Skin epidermis (tissue), 12 donors: ENCODE data around the gene MPP4.

ENCODE experiments used
- H3K27ac ChIP-seq, 21 experiments: fragments of 200-600 bp; sonication (generic) in 11 of 21; one replicate each; pipeline ENCODE4 v1.5.0; 2020; ENCODE audit warnings: mild to moderate bottlenecking in 3 of 21, inconsistent platforms in 2 of 21, moderate library complexity in 2 of 21
- H3K4me3 ChIP-seq, 7 experiments: fragments of 200-600 bp; sonication (generic) in 2 of 7; one replicate each; pipeline ENCODE4 v1.5.0; 2020; ENCODE audit warnings: inconsistent platforms in 2 of 7, mild to moderate bottlenecking in 2 of 7, moderate library complexity in 1 of 7

The MPP4 gene, protein sequence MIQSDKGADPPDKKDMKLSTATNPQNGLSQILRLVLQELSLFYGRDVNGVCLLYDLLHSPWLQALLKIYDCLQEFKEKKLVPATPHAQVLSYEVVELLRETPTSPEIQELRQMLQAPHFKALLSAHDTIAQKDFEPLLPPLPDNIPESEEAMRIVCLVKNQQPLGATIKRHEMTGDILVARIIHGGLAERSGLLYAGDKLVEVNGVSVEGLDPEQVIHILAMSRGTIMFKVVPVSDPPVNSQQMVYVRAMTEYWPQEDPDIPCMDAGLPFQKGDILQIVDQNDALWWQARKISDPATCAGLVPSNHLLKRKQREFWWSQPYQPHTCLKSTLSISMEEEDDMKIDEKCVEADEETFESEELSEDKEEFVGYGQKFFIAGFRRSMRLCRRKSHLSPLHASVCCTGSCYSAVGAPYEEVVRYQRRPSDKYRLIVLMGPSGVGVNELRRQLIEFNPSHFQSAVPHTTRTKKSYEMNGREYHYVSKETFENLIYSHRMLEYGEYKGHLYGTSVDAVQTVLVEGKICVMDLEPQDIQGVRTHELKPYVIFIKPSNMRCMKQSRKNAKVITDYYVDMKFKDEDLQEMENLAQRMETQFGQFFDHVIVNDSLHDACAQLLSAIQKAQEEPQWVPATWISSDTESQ

DNA sequence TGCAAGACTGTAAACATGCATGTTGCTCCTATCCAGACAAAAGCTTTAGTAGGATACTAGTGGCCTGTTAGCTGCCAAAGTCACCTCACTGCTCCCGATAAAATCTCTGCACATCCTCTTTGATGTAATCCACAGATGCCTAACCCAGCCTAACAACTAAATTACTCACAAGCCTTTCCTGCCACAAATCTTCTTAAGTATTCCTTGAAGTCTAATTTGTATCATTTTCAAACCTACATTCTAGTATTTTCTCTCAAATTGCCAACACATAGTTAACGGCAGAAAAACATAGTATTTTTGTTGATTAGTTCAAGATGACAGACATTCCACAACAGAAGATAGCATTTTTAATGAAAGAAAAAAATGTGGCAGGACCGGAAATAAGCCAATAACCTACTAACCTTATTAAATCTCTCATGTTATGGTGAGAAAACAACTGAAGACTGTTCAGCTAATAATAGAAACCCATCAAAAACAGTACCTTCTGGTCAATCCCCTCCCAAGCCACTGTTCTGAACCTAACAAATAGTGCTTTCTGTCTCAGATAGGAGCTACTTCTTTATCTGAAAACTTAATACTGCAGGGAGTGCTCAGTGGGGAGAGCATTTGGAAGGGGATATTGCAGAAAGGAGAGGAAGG lies at the start of gene MPP4:
MPP4 (minus strand) TSS at position 57 of the 639 bp plus-strand sequence. CDS start 4,690 bp downstream, outside the sequence.
- Histone ChIP-seq H3K27ac (peak within 1 kb of the TSS in 6 of 21 experiments; percentile 5 to 69 (median 31)), H3K4me3 (no peak within 1 kb of the TSS)

DNA sequence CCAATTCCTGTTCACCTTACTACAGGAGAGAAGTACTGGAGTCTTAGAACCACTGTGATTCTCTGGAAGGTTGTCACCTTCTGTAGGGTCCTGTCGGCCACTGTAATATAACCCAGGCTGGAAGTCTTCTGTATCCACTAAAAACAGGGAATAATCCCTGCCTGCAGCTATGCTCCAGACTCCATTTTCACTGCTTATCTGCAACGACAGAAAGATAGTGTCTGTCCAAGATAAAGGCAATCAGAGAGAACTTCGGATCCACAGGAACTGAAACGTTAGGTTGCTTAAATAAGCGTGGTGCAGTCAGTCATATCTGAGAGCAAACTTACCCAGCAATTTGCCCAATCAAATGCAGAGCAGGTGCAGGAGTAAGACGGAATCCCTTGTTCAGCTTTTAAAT lies 48.1 kb upstream of the MPP4 start:
- Histone ChIP-seq H3K27ac (no peak overlapping the region), H3K4me3 (no peak overlapping the region)

DNA sequence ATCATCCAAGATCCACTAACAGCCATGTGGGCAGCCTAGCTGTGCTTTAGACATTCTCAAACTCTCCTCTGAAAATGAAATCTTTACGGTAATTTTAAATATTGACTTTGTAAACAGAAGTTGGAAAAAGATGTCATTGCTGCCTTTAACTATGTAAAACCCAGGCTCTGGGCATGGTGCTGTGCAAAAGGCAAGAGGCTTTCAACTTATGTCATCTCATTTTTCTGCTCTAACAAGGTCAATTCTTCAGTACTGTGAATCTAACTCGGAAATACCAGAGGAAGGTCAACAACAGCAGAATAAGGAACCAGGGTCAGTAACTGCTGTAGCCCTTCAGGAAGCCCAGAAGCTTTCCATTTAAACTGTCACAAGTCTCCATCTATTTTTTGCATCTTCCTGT lies 37.0 kb upstream of the MPP4 start:
- Histone ChIP-seq H3K4me3 (no peak overlapping the region), H3K27ac (no peak overlapping the region)

DNA sequence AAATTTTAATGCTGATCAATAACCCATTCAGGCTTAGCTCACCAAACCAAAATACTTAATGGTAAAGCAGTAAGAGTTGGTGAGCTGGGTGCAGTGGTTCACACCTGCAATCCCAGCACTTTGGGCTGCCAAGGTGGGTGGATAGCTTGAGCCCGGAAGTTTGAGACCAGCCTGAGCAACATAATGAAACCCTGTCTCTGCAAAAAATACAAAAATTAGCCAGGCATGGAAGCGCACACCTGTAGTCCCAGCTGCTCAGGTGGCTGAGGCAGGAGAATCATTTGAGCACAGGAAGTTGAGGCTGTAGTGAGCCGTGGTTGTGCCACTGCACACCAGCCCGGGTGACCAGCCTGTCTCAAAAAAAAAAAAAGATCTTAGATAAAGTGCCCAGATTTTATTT lies 35.7 kb upstream of the MPP4 start:
- no peak overlapping the region for H3K4me3 ChIP-seq
- no peak overlapping the region for H3K27ac ChIP-seq

DNA sequence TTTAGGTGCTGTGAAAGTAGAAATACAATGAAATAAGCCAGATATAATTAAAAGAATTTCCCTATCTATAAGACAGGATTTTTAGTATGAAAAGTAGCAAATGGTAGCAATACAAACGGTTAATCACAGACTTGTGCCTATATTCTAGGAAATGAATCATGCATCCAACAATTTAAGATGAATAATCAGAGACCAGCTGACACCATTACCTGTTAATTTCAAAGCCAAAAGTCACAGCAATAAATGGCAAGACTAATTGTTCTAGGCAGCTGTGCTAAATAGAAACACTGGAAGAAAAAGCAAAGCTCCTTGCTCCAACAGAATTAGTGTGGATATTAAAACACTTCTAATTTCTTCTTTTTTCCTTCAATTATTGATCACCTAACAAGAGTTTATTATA lies 35.1 kb upstream of the MPP4 start:
- H3K27ac ChIP-seq, result no peak overlapping the region
- no peak overlapping the region for H3K4me3 ChIP-seq

DNA sequence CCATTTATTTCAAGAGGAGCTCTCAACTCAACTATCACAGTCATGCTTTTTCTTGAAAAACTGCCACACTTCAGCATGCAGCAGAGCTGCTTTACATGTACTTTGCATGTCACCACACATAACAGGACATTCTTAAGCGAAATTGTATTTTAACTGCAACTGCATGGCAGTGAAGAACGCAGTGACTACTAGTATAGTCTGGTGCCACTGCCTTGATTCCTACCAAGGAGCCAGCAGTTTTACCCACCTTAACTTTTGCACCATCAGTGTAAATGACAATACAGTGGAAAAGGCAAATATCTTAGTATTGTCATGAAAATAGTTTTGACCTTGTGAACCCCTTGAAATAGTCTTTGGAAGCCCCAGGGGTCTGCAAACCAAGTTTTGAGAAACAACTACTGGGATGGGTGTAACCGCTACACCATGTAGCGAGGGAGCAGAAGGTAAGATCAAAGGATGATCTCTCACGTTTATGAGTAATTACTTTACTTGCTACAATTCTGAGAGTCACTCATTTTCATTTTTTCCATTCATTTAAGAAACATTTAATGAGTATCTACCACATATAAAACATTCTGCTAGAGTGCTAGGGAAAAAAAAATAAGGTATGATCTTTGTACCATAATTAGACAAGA lies 32.3 kb upstream of the MPP4 start:
- Histone ChIP-seq H3K27ac (no peak overlapping the region), H3K4me3 (no peak overlapping the region)

DNA sequence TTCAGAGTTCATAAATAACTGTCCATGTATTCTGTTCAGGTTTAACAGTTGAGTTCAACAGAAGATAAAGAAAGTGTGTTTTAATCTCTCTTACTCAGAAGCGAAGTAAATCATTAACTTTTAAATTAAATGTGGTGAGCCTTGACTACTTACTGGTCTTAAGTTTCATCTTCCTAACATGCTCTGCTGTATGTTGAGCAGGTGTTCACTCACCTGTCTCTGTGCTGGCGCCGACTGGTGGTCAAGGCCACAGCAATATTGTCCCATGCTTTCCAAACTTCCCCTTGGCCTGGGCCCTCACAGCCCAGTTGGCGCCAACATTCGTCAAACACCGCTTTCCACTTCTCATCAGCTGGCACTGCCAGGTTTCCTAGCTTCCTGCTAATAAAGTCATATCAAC lies 17.0 kb upstream of the MPP4 start:
- no peak overlapping the region for H3K27ac ChIP-seq
- H3K4me3 ChIP-seq, result no peak overlapping the region

DNA sequence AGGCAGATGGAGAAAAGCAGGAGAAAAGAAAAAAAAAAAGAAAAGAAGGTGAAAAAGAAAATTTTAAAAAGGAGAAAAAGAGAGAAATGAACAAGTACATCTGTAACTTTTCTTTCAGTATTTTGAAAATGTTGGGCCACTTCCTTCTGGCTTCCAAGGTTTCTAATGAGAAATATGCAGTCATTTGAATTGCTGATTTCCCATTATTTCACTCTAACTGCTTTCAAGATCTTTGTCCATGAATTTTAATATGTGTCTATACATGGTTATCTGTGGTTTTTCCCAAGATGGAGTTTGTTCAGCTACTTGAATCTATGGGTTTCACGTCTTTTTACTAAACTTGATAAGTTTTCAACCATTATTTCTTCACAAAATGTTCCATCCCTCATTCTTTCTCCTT lies 14.3 kb upstream of the MPP4 start:
- Histone ChIP-seq H3K4me3 (no peak overlapping the region), H3K27ac (no peak overlapping the region)

DNA sequence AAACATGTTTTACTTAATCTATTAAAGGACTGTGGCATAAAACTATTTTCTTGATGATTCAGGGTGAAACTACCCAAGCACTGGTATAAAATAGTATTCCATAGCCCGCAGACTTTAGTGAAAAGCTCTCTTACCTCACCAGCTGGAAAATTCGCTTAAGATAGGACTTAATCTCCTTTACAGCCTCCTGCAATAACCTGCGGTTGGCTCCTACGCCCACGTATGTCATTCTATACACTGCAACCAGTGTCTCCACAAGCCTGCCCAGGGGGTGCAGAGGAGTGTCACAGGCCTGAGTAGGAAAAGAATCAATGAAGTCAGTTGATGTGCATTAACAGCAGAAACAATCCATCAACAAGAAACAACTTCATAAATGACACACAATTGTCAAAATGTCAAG lies 11.3 kb upstream of the MPP4 start:
- Histone ChIP-seq H3K27ac (no peak overlapping the region), H3K4me3 (no peak overlapping the region)

DNA sequence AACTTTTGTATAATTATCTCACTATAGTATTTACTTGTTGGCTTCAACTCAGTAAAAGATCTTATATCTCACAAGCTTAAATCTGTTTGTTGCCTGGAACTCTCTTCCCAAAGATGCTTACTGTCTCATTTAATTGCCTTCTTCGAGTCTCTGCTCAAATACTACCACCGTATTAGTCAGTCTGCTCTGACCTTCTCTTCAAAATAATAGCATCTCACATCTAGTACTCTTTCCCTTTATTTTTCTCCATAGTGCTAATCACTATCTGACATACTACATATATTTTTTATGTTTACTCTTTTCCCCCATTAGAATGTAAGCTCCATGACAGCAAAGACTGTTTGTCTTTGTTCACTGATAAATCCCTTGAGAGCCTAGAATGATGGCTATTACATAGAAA lies 10.6 kb upstream of the MPP4 start:
- Histone ChIP-seq H3K4me3 (no peak overlapping the region), H3K27ac (no peak overlapping the region)

DNA sequence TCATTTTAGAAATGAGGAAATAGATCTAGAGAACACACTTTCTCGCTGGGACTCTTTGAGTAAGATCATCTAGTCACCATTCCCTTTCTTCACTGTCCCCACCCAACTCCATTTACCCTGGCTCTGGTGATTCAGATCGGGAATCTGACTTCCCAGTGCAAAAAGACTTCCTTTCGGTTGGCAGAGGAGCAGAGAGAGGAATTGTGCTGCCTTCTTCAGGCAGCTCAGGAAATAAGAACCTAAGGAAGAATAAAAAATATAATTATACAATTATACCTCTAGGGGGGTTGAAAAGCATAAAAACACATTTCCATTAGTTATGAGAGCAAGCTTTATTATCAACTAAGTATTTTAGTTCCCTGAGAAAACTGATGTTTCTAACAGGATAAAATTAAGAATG lies 9.3 kb upstream of the MPP4 start:
- Histone ChIP-seq H3K4me3 (no peak overlapping the region), H3K27ac (no peak overlapping the region)

DNA sequence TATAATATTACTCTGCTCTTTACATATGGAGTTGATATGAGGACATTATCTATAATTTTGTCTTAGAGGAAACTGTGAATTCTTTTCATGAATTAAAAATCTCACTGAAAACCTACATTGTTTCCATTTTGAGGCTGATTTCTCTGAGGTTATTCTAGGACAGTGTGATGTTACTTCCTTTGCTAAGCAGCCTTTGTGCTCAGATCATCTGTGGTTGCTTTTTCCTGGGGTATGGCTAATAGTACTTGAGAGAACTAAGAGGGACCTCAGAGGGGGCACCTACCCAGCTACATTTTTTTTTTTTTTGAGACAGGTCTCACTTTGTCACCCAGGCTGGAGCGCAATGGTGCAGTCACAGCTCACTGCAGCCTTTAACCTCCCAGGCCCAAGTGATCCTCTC lies 8.7 kb upstream of the MPP4 start:
- H3K27ac ChIP-seq, result no peak overlapping the region
- H3K4me3 ChIP-seq, result no peak overlapping the region

DNA sequence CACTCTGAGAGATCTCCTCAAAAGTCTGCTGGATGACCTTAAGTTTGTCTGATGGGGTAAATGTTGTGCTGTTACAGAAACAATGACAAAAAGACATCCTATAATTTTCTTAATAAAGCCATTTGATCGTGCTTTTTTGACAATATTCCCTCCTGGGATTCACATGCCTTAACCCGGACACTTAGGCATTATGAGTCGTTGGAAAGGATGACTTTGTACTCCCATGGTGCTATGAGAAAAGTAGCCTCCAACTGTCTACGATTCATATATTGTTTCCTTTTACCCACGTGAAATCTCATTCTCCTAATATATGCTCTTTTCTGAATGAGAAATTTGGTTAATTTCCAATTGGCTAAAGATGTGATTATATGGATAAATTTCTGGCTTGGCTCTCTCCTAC lies 6.1 kb upstream of the MPP4 start:
- no peak overlapping the region for H3K27ac ChIP-seq
- H3K4me3 ChIP-seq, result no peak overlapping the region

DNA sequence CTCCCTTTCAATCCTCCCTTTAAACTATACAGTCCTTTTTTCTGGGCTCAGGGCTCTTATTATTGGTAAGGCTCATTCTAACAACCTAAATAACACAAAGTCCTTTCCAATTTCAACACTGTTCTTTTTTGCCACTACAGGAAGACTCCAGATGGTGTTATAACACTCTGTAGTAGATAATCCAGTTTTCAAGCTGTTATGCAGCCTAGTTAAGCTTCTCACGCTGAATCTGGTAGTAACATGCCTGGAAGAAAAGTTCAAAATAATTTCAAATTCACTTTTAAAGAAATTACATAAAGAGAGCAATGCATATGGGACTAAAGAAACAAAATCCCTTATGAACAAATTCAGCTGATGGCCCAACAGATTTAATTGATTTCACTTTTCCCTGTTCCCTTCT lies 3.2 kb upstream of the MPP4 start:
- Histone ChIP-seq H3K27ac (no peak overlapping the region), H3K4me3 (no peak overlapping the region)

DNA sequence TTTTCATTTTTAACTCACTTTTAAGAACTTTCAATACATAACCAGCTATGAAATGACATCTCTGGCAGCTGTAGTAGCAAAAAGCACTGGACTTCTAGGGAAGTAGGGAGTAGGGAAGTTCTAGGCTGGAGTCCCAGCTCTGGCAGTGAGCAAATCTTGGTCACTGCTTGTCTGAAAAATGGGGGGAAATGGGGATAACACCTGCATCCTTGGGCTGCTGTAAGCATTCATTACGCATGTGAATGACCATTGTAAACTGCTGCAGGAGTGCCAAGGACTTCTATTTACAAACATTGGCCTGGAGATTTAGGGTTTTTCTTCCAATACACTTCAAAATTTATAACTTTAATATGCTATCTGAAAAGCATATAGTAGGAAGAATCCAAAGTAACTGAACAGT lies 972 bp upstream of the MPP4 start:
- Histone ChIP-seq H3K4me3 (no peak overlapping the region), H3K27ac (no peak overlapping the region)

DNA sequence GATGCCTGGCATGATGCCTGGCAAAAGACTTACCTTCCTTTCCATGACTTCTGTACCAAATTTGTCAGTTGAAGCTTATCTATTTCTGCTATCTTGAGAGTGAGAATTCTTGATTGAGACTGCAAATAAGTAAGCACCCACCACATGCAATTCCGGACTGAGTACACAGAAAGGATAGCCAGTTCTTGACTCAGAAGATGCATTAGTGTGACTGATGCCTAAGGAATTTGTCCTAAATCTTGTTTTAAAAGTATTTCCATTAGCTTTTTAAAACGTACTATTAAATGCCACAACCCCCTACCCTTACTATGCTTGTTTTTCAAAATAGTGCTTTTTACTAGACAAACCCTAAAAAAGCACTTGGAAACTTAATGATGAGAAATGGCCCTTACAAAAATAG lies 545 bp downstream of the MPP4 start:
- Histone ChIP-seq H3K27ac (peak overlapping the region in 4 of 21 experiments; percentile 6 to 69 (median 31)), H3K4me3 (no peak overlapping the region)

DNA sequence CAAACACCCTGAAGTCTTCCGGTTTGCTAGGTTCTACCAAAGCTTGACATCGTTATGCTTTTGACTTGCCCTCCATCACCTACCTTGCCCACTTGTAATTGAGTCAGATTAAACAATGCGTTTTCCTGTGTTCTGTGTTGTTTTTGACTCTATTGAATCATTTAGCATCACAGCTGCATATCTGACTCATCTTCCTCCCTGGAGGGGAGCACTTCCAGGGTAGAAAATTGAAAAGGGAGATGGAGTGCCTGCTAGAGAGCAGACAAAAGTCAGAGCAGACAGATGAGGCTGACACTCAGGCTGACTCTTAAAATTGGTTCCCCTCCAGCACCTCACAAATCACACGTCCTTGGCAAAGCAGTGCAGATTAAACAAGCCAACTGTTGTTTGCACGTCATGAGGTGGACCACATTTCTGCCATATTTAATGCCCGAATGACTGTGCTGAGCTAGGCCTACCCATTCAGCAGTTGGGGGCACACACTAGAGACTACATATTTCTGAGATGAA lies 2.2 kb downstream of the MPP4 start:
- peak overlapping the region in 5 of 21 experiments; percentile 19 to 69 (median 38) for H3K27ac ChIP-seq
- H3K4me3 ChIP-seq, result no peak overlapping the region

DNA sequence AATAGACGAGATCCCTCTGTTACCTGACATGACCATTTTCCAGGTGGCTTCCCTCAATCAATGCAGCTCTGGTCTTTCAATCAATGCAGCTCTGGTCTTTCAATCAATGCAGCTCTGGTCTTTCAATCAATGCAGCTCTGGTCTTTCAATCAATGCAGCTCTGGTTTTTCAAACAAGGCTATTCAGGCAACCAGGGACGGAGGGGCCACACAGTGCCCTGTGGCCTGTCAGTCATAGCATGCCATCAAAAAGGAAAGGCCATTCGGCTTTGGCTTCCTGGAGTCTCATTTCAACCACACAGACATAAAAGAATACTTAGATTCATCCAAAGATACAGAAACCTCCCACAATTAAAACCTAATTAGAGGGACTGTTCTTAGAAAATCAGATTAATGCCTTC lies 13.3 kb downstream of the MPP4 start:
- H3K4me3 ChIP-seq, result no peak overlapping the region
- H3K27ac ChIP-seq, result no peak overlapping the region

DNA sequence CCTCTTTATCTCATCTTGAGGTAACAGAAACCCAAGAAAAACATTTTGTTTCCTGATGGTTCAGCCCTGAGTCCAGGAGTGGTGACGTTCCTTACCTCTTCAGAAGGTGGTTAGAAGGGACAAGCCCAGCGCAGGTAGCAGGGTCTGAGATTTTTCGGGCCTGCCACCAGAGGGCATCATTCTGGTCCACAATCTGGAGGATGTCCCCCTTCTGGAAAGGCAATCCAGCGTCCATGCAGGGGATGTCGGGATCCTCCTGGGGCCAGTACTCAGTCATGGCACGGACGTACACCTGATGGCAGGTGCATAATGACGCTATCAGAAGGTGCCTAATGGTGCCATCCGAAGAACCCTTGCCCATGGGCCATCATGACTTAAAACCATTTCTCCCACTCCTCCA lies 17.7 kb downstream of the MPP4 start:
- Histone ChIP-seq H3K27ac (no peak overlapping the region), H3K4me3 (no peak overlapping the region)

DNA sequence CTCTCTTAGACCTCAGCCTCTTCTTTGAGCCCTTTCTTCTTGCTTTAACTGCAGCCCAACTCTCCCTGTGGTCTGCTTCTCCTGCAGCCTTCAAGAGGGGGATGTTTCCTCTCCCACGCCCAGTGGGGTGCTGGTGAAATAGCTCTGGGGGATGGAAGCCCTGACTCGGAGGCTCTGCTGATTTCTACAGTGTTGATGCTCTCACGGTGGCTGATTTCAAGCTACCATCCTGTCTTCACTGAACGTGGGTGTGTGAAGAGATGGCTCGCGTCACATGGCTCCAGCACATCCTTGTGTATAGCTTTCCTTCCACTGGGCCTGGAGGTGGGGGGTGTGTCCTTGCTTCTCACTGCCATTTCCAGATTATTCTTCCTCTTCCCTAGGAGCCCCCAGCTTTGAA lies 20.0 kb downstream of the MPP4 start:
- H3K4me3 ChIP-seq, result no peak overlapping the region

More for the DNA sequence above, 20.0 kb downstream of the MPP4 start:
- H3K27ac ChIP-seq, result no peak overlapping the region
